ENCODE results near the gene EFCAB8.

EFCAB8 gene

GRCh38 chr20:33002087-33002808, 143.5 kb downstream of the EFCAB8 start:
- no peaks in the 10 kb centered on the region for H3K4me1 ChIP-seq (ENCODE audit: insufficient read depth, low read length)
- no peaks in the 10 kb centered on the region for H4K20me1 ChIP-seq (ENCODE audit: insufficient read depth, low read length)
- no peaks in the 10 kb centered on the region for H3K79me2 ChIP-seq (ENCODE audit: insufficient read depth, low read length)
- H2AFZ ChIP-seq (ENCODE audit: low read depth, low read length) = no peak overlapping the region
- H3K4me3 ChIP-seq (ENCODE audit: low read depth in 1 of 2, low read length in 2 of 2) = no peak overlapping the region
- no peak overlapping the region for H3K4me2 ChIP-seq (ENCODE audit: insufficient read depth, low read length)
- no peak for TF ChIP-seq EZH2 (IDR thresholded peaks at IDR 0.05; ENCODE audit: borderline replicate concordance, low read depth, low read length, severe bottlenecking)
- no peak for TF ChIP-seq CTCF (IDR thresholded peaks at IDR 0.05; ENCODE audit: borderline replicate concordance, extremely low read depth, low read length, poor library complexity, severe bottlenecking)
- H3K27ac ChIP-seq (ENCODE audit: low read length) = no peak overlapping the region
- ATAC-seq (ENCODE audit: insufficient read depth, low read depth) (no peak; the same call in 2 of the 3 replicates), DNase-seq (no peak)
- H3K9ac ChIP-seq (ENCODE audit: low read depth, low read length) = no peak overlapping the region
- no peaks in the 10 kb centered on the region for H3K27me3 ChIP-seq (ENCODE audit: insufficient read depth, low read length, poor library complexity)
- no peaks in the 10 kb centered on the region for H3K9me3 ChIP-seq (ENCODE audit: insufficient read depth, low read length, severe bottlenecking)
- no peaks in the 10 kb centered on the region for H3K36me3 ChIP-seq (ENCODE audit: insufficient read depth, low read length)

- TF ChIP-seq CTCF (IDR thresholded peaks at IDR 0.05; ENCODE audit: borderline replicate concordance, extremely low read depth, low read length, poor library complexity, severe bottlenecking) = no peak
- H2AFZ ChIP-seq (ENCODE audit: low read depth, low read length) = no peak within 1 kb of the TSS
- H3K27me3 ChIP-seq (ENCODE audit: insufficient read depth, low read length, poor library complexity) = no peaks in the 10 kb centered on the region
- no peak within 1 kb of the TSS for H3K4me2 ChIP-seq (ENCODE audit: insufficient read depth, low read length)
- H4K20me1 ChIP-seq (ENCODE audit: insufficient read depth, low read length) = no peaks in the 10 kb centered on the region
- no peaks in the 10 kb centered on the region for H3K79me2 ChIP-seq (ENCODE audit: insufficient read depth, low read length)
- no peaks in the 10 kb centered on the region for H3K4me1 ChIP-seq (ENCODE audit: insufficient read depth, low read length)
- no peak within 1 kb of the TSS for H3K9ac ChIP-seq (ENCODE audit: low read depth, low read length)
- H3K27ac ChIP-seq (ENCODE audit: low read length) = no peak within 1 kb of the TSS
- no peaks in the 10 kb centered on the region for H3K36me3 ChIP-seq (ENCODE audit: insufficient read depth, low read length)
- ATAC-seq (ENCODE audit: insufficient read depth, low read depth) (no peak), DNase-seq (no peak)
- no peak within 1 kb of the TSS for H3K4me3 ChIP-seq (ENCODE audit: low read depth in 1 of 2, low read length in 2 of 2)
- H3K9me3 ChIP-seq (ENCODE audit: insufficient read depth, low read length, severe bottlenecking) = no peaks in the 10 kb centered on the region
These were observed 145.5 kb downstream of the EFCAB8 start, which contains the start of gene SUN5 for GRCh38 chr20:33004141-33004751. Gene SUN5, minus strand, starts transcription at chr20:33004433. Its CDS starts 93 bp downstream, at chr20:33004340.

GRCh38 chr20:33005132-33005566, 146.4 kb downstream of the EFCAB8 start:
- no peaks in the 10 kb centered on the region for H3K79me2 ChIP-seq (ENCODE audit: insufficient read depth, low read length)
- H3K4me1 ChIP-seq (ENCODE audit: insufficient read depth, low read length) = no peaks in the 10 kb centered on the region
- H3K9me3 ChIP-seq (ENCODE audit: insufficient read depth, low read length, severe bottlenecking) = no peaks in the 10 kb centered on the region
- ATAC-seq (ENCODE audit: insufficient read depth, low read depth) = peak; percentile 70
- no peaks in the 10 kb centered on the region for H3K27me3 ChIP-seq (ENCODE audit: insufficient read depth, low read length, poor library complexity)
- no peak overlapping the region for H3K27ac ChIP-seq (ENCODE audit: low read length)
- no peaks in the 10 kb centered on the region for H3K36me3 ChIP-seq (ENCODE audit: insufficient read depth, low read length)
- H3K4me3 ChIP-seq (ENCODE audit: low read depth in 1 of 2, low read length in 2 of 2) = no peak overlapping the region
- H3K9ac ChIP-seq (ENCODE audit: low read depth, low read length) = no peak overlapping the region
- TF ChIP-seq CTCF (IDR thresholded peaks at IDR 0.05; ENCODE audit: borderline replicate concordance, extremely low read depth, low read length, poor library complexity, severe bottlenecking) (peak; percentile 89), EZH2 (IDR thresholded peaks at IDR 0.05; ENCODE audit: borderline replicate concordance, low read depth, low read length, severe bottlenecking) (no peak)
- no peaks in the 10 kb centered on the region for H4K20me1 ChIP-seq (ENCODE audit: insufficient read depth, low read length)
- no peak overlapping the region for H3K4me2 ChIP-seq (ENCODE audit: insufficient read depth, low read length)
- DNase-seq = peak; percentile 54
- H2AFZ ChIP-seq (ENCODE audit: low read depth, low read length) = no peak overlapping the region

Data from DND-41 (cell line).